Stimulated activated CD8-positive, alpha-beta memory T cell treated with anti-CD3 and anti-CD28 coated beads, Interleukin-7, amount 100 ng/mL, for 1 hour (primary cell): Measurements from ENCODE around the gene AGBL4.
A peak's percentile ranks its signal among the peaks of the same experiment; 100 is the strongest.

ENCODE experiments used
- DNase-seq, 2 donors: peaks; one replicate each; pipeline ENCODE4 v3.0.0-alpha.2; 2020; ENCODE audit warnings: low read depth in 2 of 2

The AGBL4 gene

DNA sequence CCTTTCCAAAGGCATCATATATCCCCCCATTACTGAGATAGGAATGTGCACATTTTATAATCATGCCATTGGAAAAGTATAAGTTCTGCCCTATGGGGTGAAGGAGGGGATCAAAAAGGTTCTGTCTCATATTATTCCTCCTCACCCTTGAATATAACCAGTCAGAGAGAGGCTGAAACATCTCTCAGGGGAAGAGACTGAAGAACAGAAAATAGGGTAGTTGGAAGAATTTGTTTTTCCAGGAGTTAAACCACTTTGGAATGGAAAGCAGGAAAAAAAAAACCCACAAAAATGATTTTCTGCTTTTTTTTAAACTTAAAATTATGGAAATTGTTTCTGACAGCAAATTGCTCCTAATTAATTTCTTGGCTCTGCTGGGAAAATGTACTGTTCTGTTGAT lies 1194.3 kb downstream of the AGBL4 start:
- no peak for DNase-seq

DNA sequence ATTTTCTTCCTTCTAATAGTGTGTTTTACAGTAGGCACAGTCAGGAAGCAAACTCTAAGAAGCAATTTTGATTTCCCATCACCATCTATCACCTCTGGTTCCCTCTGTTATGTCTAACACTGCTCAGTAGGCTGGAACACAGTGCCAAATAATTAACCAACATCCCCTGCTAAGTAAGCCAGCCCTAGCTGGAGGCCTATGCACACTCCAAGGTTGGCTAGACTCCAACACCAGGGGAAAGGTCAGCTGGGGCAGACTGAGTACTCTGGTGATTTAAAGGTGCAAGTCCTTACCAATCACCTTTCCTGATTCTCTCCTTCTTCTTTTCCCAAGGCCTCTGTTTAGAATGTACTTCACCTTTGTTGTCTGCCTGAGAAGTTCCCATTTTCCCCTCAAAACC lies 1200.6 kb downstream of the AGBL4 start:
- no peak for DNase-seq

DNA sequence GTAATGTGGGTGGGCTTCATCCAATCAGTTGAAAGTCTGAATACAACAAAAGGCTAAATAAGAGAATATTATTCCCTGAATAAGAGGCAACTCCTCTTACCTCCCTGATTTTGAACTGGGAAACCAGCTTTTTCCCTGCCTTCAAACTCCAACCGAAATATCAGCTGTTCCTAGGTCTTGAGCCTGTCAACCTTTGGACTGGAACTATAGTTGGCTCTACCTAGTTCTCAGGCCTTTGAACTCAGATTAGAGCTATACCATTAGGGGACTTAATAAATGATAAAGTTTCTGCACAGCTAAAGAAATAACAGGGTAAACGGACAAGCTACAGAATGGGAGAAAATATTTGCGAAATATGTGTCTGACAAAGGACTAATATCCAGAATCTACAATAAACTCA lies 1203.3 kb downstream of the AGBL4 start:
- no peak for DNase-seq

DNA sequence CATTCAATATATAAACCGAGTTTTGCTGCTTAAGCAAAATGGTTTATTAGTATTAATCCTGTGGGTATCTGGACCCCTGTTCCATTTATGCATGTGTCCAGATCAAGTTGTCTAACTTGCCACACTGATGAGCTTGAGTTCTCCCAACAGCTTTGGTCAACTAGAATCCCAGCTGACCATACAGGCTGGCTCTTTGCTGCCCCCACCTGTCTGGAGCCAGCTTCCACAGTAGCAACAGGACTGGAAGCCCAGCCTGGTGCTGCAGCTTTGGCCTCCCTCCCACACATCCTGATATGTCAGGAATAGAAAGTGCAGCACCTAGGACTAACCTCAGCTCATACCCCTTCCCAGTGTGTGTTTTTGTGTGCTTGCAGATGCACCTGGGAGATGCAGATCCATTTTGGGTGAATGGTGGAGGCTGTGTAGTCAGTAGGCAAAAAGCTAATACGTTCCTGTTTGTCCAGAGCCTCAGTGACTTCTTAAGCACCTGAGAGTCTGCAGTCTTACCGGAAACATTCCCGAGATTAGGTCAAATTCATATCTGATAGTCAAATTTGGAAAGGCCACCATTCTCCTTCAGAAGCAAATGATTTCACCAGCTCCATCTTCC lies 1206.1 kb downstream of the AGBL4 start:
- no peak for DNase-seq

DNA sequence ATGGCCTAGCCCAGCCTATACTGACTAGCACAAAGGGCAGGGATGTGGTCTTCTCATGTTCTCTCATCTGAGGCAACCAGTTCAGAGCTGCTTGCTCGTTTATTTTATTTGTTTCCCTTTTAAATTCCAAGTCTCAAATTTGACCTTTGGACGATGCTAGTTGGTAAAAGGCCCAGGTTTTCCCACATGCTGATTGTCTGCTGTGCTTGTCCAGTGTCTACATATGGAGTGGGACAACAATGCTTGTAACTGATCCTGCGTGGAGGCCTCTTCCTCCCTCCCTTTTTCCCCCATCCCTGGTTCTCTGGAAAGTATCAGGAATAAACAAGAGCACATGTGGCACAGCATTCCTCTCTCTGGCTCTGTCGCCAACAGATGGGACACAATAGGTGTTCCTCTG lies 1213.0 kb downstream of the AGBL4 start:
- DNase-seq = no peak

DNA sequence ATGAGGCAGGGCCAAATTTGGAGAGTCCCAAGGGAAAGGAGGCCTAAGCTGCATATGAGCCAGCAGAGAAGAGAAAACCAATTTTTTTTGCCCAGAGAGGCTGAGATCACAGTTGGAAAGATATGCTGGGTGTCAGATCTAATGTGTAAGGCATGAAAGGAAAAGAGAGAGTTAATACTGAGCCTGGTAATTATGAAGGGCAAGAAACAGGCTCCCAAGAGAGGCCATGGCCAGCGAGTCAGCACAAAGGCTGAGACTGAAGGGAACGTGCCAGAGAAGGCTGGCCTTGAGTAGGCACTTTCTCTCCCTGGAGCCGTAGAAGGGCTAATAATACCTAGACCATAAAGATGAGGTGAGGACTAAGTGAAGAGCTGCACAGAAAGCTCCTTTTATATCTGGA lies 1215.3 kb downstream of the AGBL4 start:
- DNase-seq = no peak

DNA sequence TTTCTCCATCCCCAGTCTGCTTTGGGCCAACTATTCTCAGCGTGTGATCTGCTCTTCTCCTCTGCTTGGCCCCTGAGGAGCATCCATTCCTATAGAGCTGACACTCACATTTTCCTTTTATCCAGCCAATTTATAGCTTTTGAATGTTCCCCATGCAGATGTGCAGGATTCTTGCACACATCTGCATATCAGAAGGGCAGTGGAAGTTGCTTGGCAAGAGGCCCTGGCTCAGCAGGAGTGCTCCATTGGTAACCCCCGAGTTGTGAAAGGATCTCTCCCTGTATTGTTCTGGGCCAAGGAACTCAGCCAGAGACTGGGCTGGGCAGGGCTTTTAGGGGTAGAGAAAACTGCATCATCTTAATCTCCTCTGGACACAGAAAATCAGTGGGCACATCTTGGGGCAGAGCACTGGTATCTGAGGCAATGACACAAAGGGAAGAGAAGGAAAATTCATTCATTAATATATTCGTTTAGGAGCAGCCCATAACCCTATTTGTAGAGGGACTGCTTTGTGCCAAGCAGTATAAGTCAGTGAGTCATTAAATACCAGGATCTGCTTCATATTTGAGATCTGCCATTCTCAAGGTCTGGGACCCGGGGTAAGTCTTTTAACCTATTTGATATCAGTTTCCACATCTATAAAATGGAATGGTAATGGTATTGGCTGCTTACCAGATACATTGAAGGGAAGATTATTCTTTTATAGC lies 1216.0 kb downstream of the AGBL4 start:
- no peak for DNase-seq

DNA sequence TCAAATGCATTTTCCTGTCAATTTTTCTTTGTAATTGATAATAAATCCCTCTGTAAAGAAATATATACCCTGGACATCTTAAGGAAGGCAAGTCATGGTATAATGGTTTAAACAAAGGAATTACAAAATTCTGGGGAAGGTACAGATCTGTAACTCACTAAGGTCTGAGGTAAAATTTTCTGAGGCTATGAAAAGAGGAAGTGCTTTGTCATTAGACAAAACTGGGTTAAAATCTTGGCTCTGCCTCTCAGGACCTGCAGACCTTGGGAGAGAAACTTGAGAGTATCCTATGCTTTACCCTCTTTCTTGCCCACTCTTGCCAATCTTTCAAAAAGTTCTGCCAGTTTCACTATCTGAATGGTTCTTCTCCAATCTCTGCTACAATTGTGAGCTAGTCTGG lies 1220.3 kb downstream of the AGBL4 start:
- DNase-seq = no peak

DNA sequence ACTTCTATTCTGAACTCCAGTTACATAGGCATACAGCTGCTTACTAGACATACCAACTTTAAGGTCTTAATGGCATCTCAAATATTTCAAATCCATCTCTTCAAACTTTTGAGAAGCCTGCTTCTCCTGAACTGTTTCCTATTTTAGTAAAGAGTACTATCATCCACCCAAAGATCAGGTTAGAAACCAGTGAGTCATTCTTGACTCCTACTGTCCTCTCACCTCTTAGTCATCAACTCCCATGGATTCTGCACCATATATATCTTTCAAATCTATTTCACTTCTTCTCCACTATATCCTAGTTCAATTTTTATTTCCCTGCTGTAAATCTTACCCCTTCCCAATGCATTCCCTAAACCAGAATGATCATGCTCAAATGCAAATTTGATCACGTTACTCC lies 1228.9 kb downstream of the AGBL4 start:
- no peak for DNase-seq

DNA sequence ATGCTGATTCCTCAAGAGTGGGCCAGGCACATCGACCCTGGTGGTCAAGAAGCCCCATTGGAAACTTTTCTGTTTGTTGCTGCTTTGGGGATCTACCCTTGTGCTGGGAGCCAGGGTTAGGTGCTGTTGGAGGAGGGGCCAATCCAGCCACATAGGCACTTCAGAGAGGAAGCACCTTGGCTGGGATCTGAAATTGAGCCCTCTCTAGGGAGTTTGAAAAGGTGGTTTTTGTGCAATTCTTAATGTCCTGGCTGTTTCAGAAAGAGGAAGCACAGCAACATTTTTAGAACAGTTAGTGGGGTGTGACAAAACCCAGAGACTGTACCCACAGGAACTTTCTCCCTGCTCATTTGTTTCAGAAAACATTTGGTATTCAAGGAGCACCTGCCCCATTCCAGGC lies 1229.9 kb downstream of the AGBL4 start:
- DNase-seq = no peak

DNA sequence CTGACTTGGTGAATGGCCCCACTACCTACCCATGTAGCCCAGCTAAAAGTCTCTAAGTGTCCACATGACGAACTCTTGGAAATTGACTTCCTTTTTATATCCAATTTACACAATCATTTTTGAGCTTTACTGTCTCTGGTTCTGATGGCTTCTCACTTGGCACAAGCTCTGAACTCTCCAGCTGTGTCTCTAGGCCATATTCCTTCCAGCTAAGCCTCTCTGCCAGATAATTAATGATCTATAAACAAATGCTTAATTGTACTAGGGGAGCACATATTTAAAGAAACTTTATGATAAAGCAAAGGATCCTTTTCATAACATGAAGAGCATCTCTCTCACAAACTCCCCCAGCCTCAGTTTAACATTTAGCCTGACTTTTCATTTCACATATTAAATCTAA lies 1230.8 kb downstream of the AGBL4 start:
- DNase-seq = no peak

DNA sequence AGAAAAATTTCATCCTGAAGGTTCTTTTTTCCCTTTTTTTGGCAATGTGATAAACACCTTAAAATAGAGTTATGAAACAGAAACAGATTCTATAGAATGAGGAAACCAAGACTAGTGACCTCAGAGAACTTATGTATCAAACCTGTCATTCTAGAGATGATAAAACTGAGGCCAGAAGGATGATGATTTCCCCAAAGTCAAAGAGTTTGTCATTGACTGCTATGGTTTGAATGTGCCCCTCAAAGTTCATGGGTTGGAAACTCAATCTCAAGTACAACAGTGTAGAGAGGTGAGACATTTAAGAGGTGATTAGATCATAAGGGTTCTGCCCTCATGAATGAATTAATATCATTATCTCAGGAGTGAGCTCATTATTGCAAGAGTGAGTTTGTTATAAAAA lies 1233.4 kb downstream of the AGBL4 start:
- DNase-seq = no peak

DNA sequence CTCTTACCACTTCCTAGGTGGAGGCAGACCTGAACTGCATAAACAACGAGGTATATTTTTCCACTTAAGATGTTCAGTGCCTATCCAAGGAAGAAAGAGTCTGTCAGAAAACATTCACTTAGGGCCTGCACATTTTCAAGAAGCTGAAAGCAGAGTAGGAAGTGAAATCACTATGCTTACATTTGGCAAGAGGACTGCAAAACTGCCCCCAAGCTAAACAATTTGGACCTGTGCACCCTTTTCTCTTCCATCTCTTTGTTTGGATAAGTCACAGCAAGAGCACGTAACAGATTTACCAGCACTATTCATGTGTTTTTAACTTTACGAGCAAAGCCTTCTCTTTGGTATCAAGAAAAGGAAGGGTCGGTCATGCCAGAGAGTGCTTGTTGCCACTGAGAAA lies 1233.9 kb downstream of the AGBL4 start:
- no peak for DNase-seq

DNA sequence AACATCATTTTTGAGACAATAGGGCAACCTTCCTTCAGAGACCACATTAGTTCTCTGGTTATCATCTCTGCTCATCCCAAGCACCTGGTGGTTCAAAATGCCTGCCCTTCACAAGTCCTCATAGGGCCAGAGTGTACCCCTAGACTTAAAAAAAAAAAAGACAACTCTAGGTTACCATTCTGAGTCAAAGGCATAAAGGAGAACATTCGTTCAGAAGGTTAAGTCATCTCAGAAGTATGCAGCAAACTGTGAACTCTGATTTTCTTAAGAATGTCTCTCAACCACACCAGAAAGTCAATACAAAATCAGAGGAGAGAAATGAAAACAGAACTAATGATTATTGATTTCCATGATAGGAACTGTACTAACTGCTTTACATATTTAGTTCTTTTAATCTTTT lies 1237.9 kb downstream of the AGBL4 start:
- DNase-seq = no peak

DNA sequence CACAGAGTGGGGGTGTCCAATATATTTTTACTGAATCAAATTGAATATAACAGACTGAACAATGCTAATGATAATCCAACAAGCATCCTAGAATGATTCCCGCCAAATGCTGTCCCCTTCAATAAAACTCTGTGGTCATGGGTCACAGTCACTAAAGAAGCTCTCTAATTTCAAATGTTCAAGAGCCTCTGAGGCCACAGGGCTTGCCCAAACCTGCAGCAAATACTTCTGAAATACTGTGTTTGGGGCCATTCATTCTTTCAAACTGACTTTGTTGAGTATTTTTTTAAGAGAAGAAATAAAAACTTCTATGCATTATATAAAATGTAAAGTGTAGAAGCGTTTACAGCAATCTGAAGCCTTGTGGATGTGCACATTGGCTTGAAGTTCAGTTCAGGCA lies 1239.5 kb downstream of the AGBL4 start:
- no peak for DNase-seq

DNA sequence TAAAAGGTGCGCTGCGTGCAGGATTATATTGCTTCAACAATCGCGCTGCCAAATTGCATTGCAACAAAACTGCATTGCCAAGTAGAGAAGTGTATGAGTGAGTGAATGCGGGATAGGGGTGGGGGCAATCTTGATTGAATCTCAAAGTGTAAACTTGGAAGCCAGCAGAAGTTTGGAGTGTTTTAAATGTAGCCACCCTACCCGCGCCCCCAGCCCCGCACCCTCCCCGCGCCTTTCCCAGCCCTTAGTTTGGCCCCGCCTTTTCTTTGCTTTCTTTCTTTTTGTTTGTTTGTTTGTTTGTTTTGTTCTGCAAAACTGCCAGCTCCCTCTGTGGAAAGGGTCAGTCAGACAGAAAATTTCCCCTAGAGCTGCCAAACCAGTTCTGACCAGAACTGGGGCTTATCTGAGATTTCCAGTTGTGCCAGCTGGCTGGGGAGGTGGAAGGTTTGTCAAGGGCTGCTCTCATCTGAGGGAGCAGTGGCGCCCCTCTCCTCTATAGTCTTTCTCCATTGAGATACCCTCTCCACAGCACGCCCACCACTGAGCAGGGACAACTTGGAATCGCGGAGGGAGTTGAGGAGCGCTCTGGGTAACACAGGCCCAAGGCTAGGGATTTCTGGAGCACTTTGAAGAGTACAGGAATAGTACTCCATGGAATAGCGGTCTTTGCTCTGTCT lies 1246.4 kb downstream of the AGBL4 start:
- DNase-seq = no peak

DNA sequence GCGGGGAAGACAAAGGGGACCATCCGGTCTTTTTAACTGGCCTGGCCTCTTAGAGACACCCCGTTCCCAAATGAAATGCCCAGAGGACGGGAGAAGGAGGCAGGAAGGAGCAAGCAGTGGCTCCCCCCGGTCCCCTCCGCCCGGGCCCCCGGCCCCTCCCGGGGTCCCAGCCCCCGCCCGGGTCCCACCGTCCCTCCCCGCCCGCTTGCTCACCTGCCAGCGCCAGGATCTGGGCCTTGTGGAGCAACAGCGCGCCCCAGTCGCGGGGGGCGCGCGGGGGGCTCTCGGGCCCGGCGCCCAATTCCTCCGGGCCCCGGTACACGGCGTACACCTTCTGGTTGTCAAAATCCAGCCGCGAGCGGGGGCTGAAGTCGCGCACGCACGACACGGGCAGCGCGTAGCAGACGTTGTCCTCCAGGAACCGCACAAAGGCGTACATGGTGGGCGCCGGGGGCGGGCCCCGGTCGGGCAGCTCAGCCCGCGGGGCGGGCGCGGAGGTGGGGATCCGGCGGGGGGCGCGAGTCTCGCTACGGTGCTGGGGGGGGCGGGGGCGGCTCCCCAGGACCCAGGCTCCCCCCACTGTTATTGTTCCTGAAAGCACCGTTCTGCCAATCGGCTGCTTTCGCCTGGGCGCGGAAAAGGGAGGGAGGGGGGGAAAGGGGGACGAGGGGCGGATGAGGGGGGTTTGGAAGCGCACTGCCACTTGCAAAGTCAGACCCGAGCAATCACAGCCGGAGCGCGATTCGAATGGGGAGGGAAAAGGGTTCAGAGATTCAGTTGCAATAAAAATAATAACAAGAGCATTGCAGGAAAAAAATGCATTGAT lies 1247.1 kb downstream of the AGBL4 start, which contains the start of gene BEND5:
Gene BEND5 (minus strand): TSS at position 499 of the 826 bp plus-strand sequence. CDS start 60 bp downstream, at position 439.
- peak; percentile 20 to 37 for DNase-seq

DNA sequence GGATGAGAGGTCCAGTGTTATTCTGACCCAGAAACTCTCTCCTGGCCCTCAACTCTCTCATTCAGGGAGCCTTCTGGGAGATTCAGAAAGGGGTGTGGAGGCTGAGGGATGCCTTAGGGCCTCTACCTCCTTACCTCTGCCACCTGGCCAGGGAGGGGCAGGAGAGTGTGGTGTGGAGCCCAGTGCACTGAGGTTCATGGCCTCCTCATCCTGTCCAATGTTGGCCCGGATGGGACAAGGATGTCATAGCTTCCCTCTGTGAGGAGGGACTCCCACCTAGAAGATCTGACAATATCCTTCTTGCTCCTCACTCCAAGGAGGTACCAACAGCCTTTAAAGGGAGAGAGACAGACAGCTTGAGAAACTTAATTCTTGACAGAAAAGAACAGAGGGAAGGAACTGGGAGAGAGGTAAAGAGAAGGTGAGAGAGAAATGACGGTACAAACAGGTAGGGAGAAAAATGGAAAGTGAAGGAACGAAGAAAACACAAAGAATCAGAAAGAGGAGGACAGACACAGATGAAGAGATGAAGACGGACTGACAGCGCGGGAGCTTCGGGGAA lies 1247.8 kb downstream of the AGBL4 start:
- DNase-seq = no peak

DNA sequence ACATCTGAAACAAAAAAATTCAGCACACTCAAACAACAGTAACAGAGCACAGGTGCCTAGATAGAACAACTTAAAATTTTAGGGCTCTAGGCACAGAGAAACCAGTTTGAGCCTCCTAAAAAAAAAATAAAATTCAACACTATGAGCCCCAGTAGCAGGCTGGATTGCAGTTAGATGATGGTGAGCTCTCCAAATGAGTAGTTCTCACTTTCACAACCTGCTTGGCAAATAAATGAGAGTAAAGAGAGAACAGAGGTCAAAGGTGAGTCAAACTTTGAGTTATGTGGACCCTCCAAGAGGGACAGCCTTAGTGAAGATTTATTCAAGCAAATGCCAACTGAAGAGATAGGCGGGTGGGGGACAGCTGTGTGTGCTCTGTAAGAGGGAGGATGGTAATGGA lies 1250.6 kb downstream of the AGBL4 start:
- no peak for DNase-seq

DNA sequence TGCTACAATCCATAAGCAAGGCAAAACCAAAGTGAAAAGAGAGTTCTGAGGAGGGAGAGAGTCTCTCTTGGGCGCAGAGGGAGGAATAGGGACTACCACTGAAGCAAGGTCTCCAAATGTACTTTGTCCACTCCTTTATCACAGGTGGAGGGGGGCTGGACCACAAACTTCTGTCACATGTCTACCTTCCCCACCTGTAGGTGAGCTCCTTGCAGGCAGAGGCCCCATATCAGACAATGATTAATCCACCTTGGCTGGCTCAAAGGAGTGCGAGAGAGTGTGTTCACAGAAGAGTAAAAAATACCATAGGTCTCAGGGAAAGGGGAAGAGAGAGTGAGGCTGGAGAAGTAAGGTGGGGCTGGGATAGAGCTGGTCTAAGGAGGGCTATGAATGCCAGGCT lies 1251.5 kb downstream of the AGBL4 start:
- DNase-seq = no peak

DNA sequence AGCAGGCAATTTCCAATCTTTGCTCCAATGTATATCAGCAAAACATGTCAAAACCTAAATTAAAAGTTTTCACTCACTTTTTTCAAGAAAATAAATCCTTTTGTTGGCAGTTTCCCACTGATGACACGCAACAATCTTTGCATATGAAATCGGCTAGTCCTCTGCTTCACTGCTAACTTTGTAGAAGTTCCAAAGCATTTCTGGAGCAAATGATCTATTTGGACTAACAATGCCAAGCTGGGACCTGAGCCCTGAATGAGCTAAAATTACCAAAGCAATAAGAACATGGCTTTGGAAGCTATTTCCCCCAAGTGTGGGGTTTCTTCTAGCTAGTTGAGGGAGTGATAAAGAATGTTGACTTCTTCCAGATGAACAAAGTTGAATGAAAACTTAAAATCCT lies 1252.2 kb downstream of the AGBL4 start:
- no peak for DNase-seq

DNA sequence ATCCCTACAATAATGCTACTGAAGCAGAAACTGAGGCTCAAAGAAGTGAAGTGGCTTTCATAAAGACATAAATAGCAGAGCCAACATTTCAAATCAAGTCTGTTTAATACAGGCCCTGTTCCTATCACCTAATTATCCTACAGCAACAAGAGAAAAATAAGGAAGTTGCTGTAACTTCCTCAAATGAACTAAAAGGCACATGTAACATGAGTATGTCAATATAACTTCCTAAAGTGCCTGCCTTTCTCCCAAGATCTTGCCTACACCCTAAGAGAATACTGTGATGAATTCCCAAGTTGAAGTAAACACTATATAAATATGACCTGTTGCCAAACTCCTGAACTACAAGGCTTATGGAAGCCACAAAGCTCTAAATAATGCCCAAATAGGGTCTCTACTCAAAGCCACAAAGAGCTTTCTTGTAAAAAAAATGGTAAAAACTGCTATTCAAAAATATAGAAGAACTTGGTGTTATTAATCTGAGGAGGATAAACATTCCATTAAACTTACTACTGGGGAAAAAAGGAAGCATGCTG lies 1255.7 kb downstream of the AGBL4 start:
- no peak for DNase-seq
